Measurements from ENCODE around the gene KRT81. TPM values are rescaled to one million over a fixed set of nuclear protein-coding genes. Genes with fewer than 3 reads are reported as not detected.
"Not testable (repeated sequence)": the region's sequence is repeated elsewhere in the genome, so short reads cannot be mapped to it uniquely, and the experiment has no call there.

Gene KRT81
- total RNA-seq, 1 donor from 2014 or later: not detected

- H3K27me3 ChIP-seq (ENCODE audit: control insufficient read depth in 3 of 3, insufficient read depth in 3 of 3, low read length in 3 of 3); H3K36me3 ChIP-seq (ENCODE audit: control insufficient read depth in 3 of 3, insufficient read depth in 3 of 3, low read length in 3 of 3); H3K9ac ChIP-seq (ENCODE audit: low read depth in 1 of 3, low read length in 3 of 3); H3K4me3 ChIP-seq (ENCODE audit: low read length in 3 of 3); H3K4me1 ChIP-seq (ENCODE audit: control insufficient read depth in 3 of 3, insufficient read depth in 3 of 3, low read length in 3 of 3); H3K27ac ChIP-seq (ENCODE audit: low read depth, low read length); H3K9me3 ChIP-seq (ENCODE audit: control insufficient read depth in 3 of 3, low read length in 3 of 3): not testable (repeated sequence)
Observed at GRCh38 chr12:52286857-52287785, 4.2 kb downstream of the KRT81 start.

- Histone ChIP-seq H3K27me3 (ENCODE audit: control insufficient read depth in 3 of 3, insufficient read depth in 3 of 3, low read length in 3 of 3) (no peaks in the 10 kb centered on the region), H3K36me3 (ENCODE audit: control insufficient read depth in 3 of 3, insufficient read depth in 3 of 3, low read length in 3 of 3) (no peaks in the 10 kb centered on the region), H3K27ac (ENCODE audit: low read depth, low read length) (no peak overlapping the region), H3K9ac (ENCODE audit: low read depth in 1 of 3, low read length in 3 of 3) (no peak overlapping the region), H3K9me3 (ENCODE audit: control insufficient read depth in 3 of 3, low read length in 3 of 3) (no peaks in the 10 kb centered on the region), H3K4me3 (ENCODE audit: low read length in 3 of 3) (no peak overlapping the region), H3K4me1 (ENCODE audit: control insufficient read depth in 3 of 3, insufficient read depth in 3 of 3, low read length in 3 of 3) (peaks cover 5% of the 10 kb centered on the region in 3 donors)
Observed at GRCh38 chr12:52285851-52286530, 5.3 kb downstream of the KRT81 start.

- H3K27ac ChIP-seq (ENCODE audit: low read depth, low read length): no peak overlapping the region
- no peak overlapping the region for H3K9ac ChIP-seq (ENCODE audit: low read depth in 1 of 3, low read length in 3 of 3)
- no peaks in the 10 kb centered on the region for H3K27me3 ChIP-seq (ENCODE audit: control insufficient read depth in 3 of 3, insufficient read depth in 3 of 3, low read length in 3 of 3)
- H3K36me3 ChIP-seq (ENCODE audit: control insufficient read depth in 3 of 3, insufficient read depth in 3 of 3, low read length in 3 of 3): no peaks in the 10 kb centered on the region
- no peaks in the 10 kb centered on the region for H3K9me3 ChIP-seq (ENCODE audit: control insufficient read depth in 3 of 3, low read length in 3 of 3)
- H3K4me3 ChIP-seq (ENCODE audit: low read length in 3 of 3): no peak overlapping the region
- H3K4me1 ChIP-seq (ENCODE audit: control insufficient read depth in 3 of 3, insufficient read depth in 3 of 3, low read length in 3 of 3): peaks cover 12% of the 10 kb centered on the region in 3 donors
Observed at GRCh38 chr12:52285172-52285745, 6.1 kb downstream of the KRT81 start.

- Histone ChIP-seq H3K27me3 (ENCODE audit: control insufficient read depth in 3 of 3, insufficient read depth in 3 of 3, low read length in 3 of 3) (no peaks in the 10 kb centered on the region), H3K9ac (ENCODE audit: low read depth in 1 of 3, low read length in 3 of 3) (no peak overlapping the region), H3K36me3 (ENCODE audit: control insufficient read depth in 3 of 3, insufficient read depth in 3 of 3, low read length in 3 of 3) (no peaks in the 10 kb centered on the region), H3K4me1 (ENCODE audit: control insufficient read depth in 3 of 3, insufficient read depth in 3 of 3, low read length in 3 of 3) (peaks cover 18% of the 10 kb centered on the region in 3 donors), H3K9me3 (ENCODE audit: control insufficient read depth in 3 of 3, low read length in 3 of 3) (no peaks in the 10 kb centered on the region), H3K4me3 (ENCODE audit: low read length in 3 of 3) (no peak overlapping the region), H3K27ac (ENCODE audit: low read depth, low read length) (no peak overlapping the region)
Observed at GRCh38 chr12:52284562-52285171, 6.7 kb downstream of the KRT81 start.

GRCh38 chr12:52280796-52281560, 10.4 kb downstream of the KRT81 start:
- Histone ChIP-seq H3K9me3 (ENCODE audit: control insufficient read depth in 3 of 3, low read length in 3 of 3) (no peaks in the 10 kb centered on the region), H3K4me3 (ENCODE audit: low read length in 3 of 3) (no peak overlapping the region), H3K36me3 (ENCODE audit: control insufficient read depth in 3 of 3, insufficient read depth in 3 of 3, low read length in 3 of 3) (no peaks in the 10 kb centered on the region), H3K4me1 (ENCODE audit: control insufficient read depth in 3 of 3, insufficient read depth in 3 of 3, low read length in 3 of 3) (peaks cover 24 to 31% (median 30%) of the 10 kb centered on the region in 3 donors), H3K9ac (ENCODE audit: low read depth in 1 of 3, low read length in 3 of 3) (peak overlapping the region in 1 of 3 donors; percentile 45), H3K27ac (ENCODE audit: low read depth, low read length) (no peak overlapping the region), H3K27me3 (ENCODE audit: control insufficient read depth in 3 of 3, insufficient read depth in 3 of 3, low read length in 3 of 3) (peaks cover 3 to 16% (median 3%) of the 10 kb centered on the region in 3 donors)

- Histone ChIP-seq H3K27ac (ENCODE audit: low read depth, low read length) (no peak overlapping the region), H3K4me3 (ENCODE audit: low read length in 3 of 3) (no peak overlapping the region), H3K36me3 (ENCODE audit: control insufficient read depth in 3 of 3, insufficient read depth in 3 of 3, low read length in 3 of 3) (no peaks in the 10 kb centered on the region), H3K9ac (ENCODE audit: low read depth in 1 of 3, low read length in 3 of 3) (peak overlapping the region in 1 of 3 donors; percentile 45), H3K9me3 (ENCODE audit: control insufficient read depth in 3 of 3, low read length in 3 of 3) (no peaks in the 10 kb centered on the region), H3K27me3 (ENCODE audit: control insufficient read depth in 3 of 3, insufficient read depth in 3 of 3, low read length in 3 of 3) (peaks cover 3 to 22% (median 3%) of the 10 kb centered on the region in 3 donors), H3K4me1 (ENCODE audit: control insufficient read depth in 3 of 3, insufficient read depth in 3 of 3, low read length in 3 of 3) (peaks cover 24 to 31% (median 30%) of the 10 kb centered on the region in 3 donors)
Observed at GRCh38 chr12:52280319-52280795, 11.0 kb downstream of the KRT81 start.

GRCh38 chr12:52279422-52280318, 11.7 kb downstream of the KRT81 start:
- peak overlapping the region in 1 of 3 donors; percentile 49 for H3K4me3 ChIP-seq (ENCODE audit: low read length in 3 of 3)
- H3K9me3 ChIP-seq (ENCODE audit: control insufficient read depth in 3 of 3, low read length in 3 of 3): no peaks in the 10 kb centered on the region
- no peaks in the 10 kb centered on the region for H3K36me3 ChIP-seq (ENCODE audit: control insufficient read depth in 3 of 3, insufficient read depth in 3 of 3, low read length in 3 of 3)
- H3K27me3 ChIP-seq (ENCODE audit: control insufficient read depth in 3 of 3, insufficient read depth in 3 of 3, low read length in 3 of 3): peaks cover 3 to 22% (median 3%) of the 10 kb centered on the region in 3 donors
- H3K27ac ChIP-seq (ENCODE audit: low read depth, low read length): no peak overlapping the region
- H3K9ac ChIP-seq (ENCODE audit: low read depth in 1 of 3, low read length in 3 of 3): peak overlapping the region in 1 of 3 donors; percentile 9
- H3K4me1 ChIP-seq (ENCODE audit: control insufficient read depth in 3 of 3, insufficient read depth in 3 of 3, low read length in 3 of 3): peaks cover 24 to 31% (median 30%) of the 10 kb centered on the region in 3 donors

GRCh38 chr12:52278575-52279421, 12.5 kb downstream of the KRT81 start:
- no peaks in the 10 kb centered on the region for H3K9me3 ChIP-seq (ENCODE audit: control insufficient read depth in 3 of 3, low read length in 3 of 3)
- H3K4me3 ChIP-seq (ENCODE audit: low read length in 3 of 3): peak overlapping the region in 1 of 3 donors; percentile 52
- peaks cover 3 to 22% (median 3%) of the 10 kb centered on the region in 3 donors for H3K27me3 ChIP-seq (ENCODE audit: control insufficient read depth in 3 of 3, insufficient read depth in 3 of 3, low read length in 3 of 3)
- no peak overlapping the region for H3K27ac ChIP-seq (ENCODE audit: low read depth, low read length)
- H3K4me1 ChIP-seq (ENCODE audit: control insufficient read depth in 3 of 3, insufficient read depth in 3 of 3, low read length in 3 of 3): peaks cover 24 to 31% (median 30%) of the 10 kb centered on the region in 3 donors
- H3K36me3 ChIP-seq (ENCODE audit: control insufficient read depth in 3 of 3, insufficient read depth in 3 of 3, low read length in 3 of 3): no peaks in the 10 kb centered on the region
- H3K9ac ChIP-seq (ENCODE audit: low read depth in 1 of 3, low read length in 3 of 3): peak overlapping the region in 1 of 3 donors; percentile 68

All from skeletal muscle tissue (tissue), 4 donors.